ENCODE measurements around the gene BAZ1B. TPM values are rescaled to one million over a fixed set of nuclear protein-coding genes. Genes with fewer than 3 reads are reported as not detected.

BAZ1B gene
- total and polyA plus RNA-seq, 4 donors = 8.6 to 31.3 (median 21.5) TPM

DNA sequence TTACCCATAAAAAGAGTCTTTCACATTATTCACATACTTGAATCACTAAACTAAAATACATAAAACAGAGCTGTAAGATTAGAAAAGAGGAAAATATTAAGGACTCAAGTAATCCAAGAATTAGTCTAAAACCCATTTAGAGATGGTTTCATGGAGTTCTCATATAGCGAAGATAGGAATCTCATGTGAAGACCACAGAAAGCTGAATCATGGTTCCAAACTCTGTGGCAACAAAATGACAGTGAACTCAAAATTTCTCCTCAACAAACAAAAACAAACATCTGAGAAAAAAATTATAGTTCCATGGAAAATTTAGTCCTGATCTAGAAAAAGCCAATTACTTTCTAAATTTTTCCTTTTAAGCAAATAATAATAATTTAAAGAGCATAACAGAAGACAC is 34.6 kb downstream of the BAZ1B start:
- 96% methylated on average over 1 of the region's 1 CpG for WGBS
- H3K27ac ChIP-seq (ENCODE audit: low read depth in 1 of 2, low read length in 2 of 2) = no peak overlapping the region
- no peaks in the 10 kb centered on the region for H3K4me1 ChIP-seq (ENCODE audit: control insufficient read depth in 4 of 4, insufficient read depth in 4 of 4, low read length in 3 of 4)
- H3K36me3 ChIP-seq (ENCODE audit: control insufficient read depth in 4 of 4, insufficient read depth in 3 of 4, low read depth in 1 of 4, low read length in 3 of 4) = peaks cover 6 to 53% (median 42%) of the 10 kb centered on the region in 4 donors
- no peaks in the 10 kb centered on the region for H3K9me3 ChIP-seq (ENCODE audit: control insufficient read depth in 4 of 4, low read length in 3 of 4)
- no peak for DNase-seq (ENCODE audit: low spot score)
- no peak for TF ChIP-seq FOXA1 (IDR thresholded peaks at IDR 0.05)
- no peak for TF ChIP-seq RXRA (IDR thresholded peaks at IDR 0.05)
- TF ChIP-seq CTCF (IDR thresholded peaks at IDR 0.05; ENCODE audit: low read depth, low read length, missing input control) = no peak
- no peak for TF ChIP-seq YY1 (IDR thresholded peaks at IDR 0.05)
- TF ChIP-seq REST (IDR thresholded peaks at IDR 0.05) = no peak
- TF ChIP-seq FOXA2 (IDR thresholded peaks at IDR 0.05) = no peak
- no peak for TF ChIP-seq HNF4A (conservative IDR thresholded peaks at IDR 0.05)
- TF ChIP-seq GABPA (IDR thresholded peaks at IDR 0.05 in 1 of 2, conservative IDR thresholded peaks at IDR 0.05 in 1 of 2) = no peak
- no peak for TF ChIP-seq JUND (IDR thresholded peaks at IDR 0.05)
- no peak for TF ChIP-seq RAD21 (IDR thresholded peaks at IDR 0.05)
- TF ChIP-seq, protein P1, sequence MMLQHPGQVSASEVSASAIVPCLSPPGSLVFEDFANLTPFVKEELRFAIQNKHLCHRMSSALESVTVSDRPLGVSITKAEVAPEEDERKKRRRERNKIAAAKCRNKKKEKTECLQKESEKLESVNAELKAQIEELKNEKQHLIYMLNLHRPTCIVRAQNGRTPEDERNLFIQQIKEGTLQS (IDR thresholded peaks at IDR 0.05) = no peak
- TF ChIP-seq EGR1 (IDR thresholded peaks at IDR 0.05; ENCODE audit: low read depth in 2 of 2) = no peak
- TF ChIP-seq, protein P2, sequence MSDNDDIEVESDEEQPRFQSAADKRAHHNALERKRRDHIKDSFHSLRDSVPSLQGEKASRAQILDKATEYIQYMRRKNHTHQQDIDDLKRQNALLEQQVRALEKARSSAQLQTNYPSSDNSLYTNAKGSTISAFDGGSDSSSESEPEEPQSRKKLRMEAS (IDR thresholded peaks at IDR 0.05) = no peak
- no peak for TF ChIP-seq TAF1 (conservative IDR thresholded peaks at IDR 0.05)
- TF ChIP-seq ZBTB33 (IDR thresholded peaks at IDR 0.05) = no peak
- TF ChIP-seq HNF4G (IDR thresholded peaks at IDR 0.05) = no peak
- no peak for TF ChIP-seq NR2F2 (IDR thresholded peaks at IDR 0.05)
- TF ChIP-seq SP1 (IDR thresholded peaks at IDR 0.05) = no peak
- no peak overlapping the region for H3K4me3 ChIP-seq (ENCODE audit: low read depth in 1 of 3, low read length in 3 of 3)
- no peaks in the 10 kb centered on the region for H3K27me3 ChIP-seq (ENCODE audit: control insufficient read depth in 4 of 4, insufficient read depth in 4 of 4, low read length in 3 of 4)
- no peak overlapping the region for H3K9ac ChIP-seq (ENCODE audit: low read depth in 1 of 2, low read length in 2 of 2)

All from liver (tissue), 9 donors.